Measurements from ENCODE around the gene TMEM150A. TPM values are rescaled to one million over a fixed set of nuclear protein-coding genes. Genes with fewer than 3 reads are reported as not detected.
A peak's percentile ranks its signal among the peaks of the same experiment; 100 is the strongest.

The TMEM150A gene
- total and polyA plus RNA-seq, 2 donors (not counting 3 experiments of a cell fraction or from before 2014, with no cell fraction given), result 17.7 to 35.7 TPM

DNA sequence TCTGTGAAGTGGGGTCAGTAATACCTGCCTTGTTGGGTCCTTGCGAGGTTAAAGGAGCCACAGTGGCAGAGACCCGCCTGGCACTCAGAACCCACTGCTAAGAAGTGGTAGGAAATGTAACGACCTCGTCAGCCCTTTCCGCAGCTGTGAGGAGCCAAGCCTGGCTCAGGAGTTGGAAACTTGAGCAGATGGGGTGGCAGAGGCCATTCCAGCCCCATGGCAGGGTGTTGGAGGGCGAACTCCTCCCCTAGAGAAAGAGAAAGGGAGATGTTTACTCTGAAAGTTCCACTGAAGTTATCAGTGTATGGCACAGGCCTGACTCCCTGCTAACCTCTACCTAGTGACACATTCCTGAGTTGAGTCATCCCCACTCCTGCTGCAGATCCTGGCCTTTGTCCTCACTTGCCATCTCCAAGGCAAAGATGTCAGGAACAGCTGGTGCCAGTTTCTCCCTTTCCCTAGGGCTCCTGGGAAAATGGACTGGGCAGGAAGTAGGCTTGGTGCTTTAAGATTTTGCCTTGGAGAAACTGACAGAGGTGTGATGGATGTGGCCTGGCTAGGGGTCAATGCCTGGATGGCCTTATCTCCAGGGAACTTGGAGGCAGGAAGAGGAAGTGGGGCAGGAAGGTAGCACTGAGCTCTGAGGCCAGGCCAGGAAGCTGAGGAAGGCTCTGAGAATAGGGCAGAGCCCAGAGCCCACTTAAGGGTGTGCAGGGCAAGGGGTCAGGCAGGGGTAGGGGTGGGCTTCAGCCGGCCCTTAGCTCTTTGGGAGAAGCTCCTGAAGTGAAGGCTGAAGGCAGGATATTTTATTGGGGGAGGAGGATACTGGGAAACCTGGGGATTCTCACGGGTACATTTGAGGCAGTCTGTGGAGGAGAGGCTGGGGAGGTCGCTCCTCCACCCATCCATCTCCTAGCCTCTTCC is 17.4 kb downstream of the TMEM150A start:
- H3K79me2 ChIP-seq (ENCODE audit: control insufficient read depth, insufficient read depth, low read length), result peaks cover 20% of the 10 kb centered on the region
- H3K27me3 ChIP-seq (ENCODE audit: control insufficient read depth in 2 of 2, insufficient read depth in 2 of 2, low read length in 2 of 2), result no peaks in the 10 kb centered on the region
- TSS peak; percentile 82 for BruUV-seq (replicated peaks)
- dilution Hi-C loops (cut with MboI; ENCODE audit: extremely low pct_ligation_motif_present, low sequenced_read_pairs) (no loop called here), intact Hi-C loops (cut with micrococcal nuclease) (loop anchor here (1.0 to 2.0 kb wide), 4 partner anchors 10 to 32 kb away; partner anchors contain the start of genes GGCX, RNF181, TMEM150A and USP39)
- ChIA-PET CTCF (interaction anchor here (0.6 to 0.9 kb wide), 3 partner anchors 8 to 47 kb away, joined by 3 to 5 read pairs (median 4); partner anchors contain the start of genes RNF181 and VAMP8), POLR2A (interaction anchor here (0.6 to 1.3 kb wide), 6 partner anchors 10 to 77 kb away, joined by 3 to 8 read pairs (median 6); partner anchors contain the start of genes C2orf68, MAT2A, RNF181 and USP39)
- FAIRE-seq (peak; percentile 92), DNase-seq (ENCODE audit: low read depth, low spot score) (peak; percentile 90)
- TF ChIP-seq JUN (IDR thresholded peaks at IDR 0.05; ENCODE audit: borderline replicate concordance, insufficient read depth, insufficient read length, low read depth) (peak; percentile 85), GATA2 (IDR thresholded peaks at IDR 0.05; ENCODE audit: insufficient read depth, insufficient read length, low read depth, low read length) (peak; percentile 88), MYC (IDR thresholded peaks at IDR 0.05; ENCODE audit: low read depth, low read length) (no peak), CTCF (IDR thresholded peaks at IDR 0.05; ENCODE audit: extremely low read depth in 1 of 2, insufficient read depth in 1 of 2, low read depth in 1 of 2, low read length in 2 of 2) (no peak), POLR2AphosphoS5 (IDR thresholded peaks at IDR 0.05; ENCODE audit: insufficient read depth, low read depth, low read length) (peak; percentile 67), MAX (IDR thresholded peaks at IDR 0.05; ENCODE audit: insufficient read depth, insufficient read length) (no peak), POLR2A (IDR thresholded peaks at IDR 0.05; ENCODE audit: low read depth, low read length) (peak; percentile 82), FOS (IDR thresholded peaks at IDR 0.05; ENCODE audit: borderline replicate concordance, insufficient read depth, low read length) (peak; percentile 84), EZH2 (IDR thresholded peaks at IDR 0.05; ENCODE audit: borderline replicate concordance, low read depth, low read length, severe bottlenecking) (no peak)
- H3K9ac ChIP-seq (replicated peaks; ENCODE audit: extremely low read depth, insufficient read depth, low read length), result peak overlapping the region; percentile 78
- no peaks in the 10 kb centered on the region for H3K9me1 ChIP-seq (replicated peaks; ENCODE audit: control insufficient read depth, extremely low read depth, insufficient read depth, low read length)
- peaks cover 56% of the 10 kb centered on the region for H3K4me1 ChIP-seq (ENCODE audit: control insufficient read depth, extremely low read depth, insufficient read depth, low read length)
- no peaks in the 10 kb centered on the region for H3K9me3 ChIP-seq (replicated peaks; ENCODE audit: control insufficient read depth, insufficient read depth, low read length)
- H3K36me3 ChIP-seq (ENCODE audit: control insufficient read depth in 2 of 2, extremely low read depth in 1 of 2, insufficient read depth in 2 of 2, low read length in 2 of 2), result no peaks in the 10 kb centered on the region
- H2AFZ ChIP-seq (ENCODE audit: low read depth, low read length), result no peak overlapping the region
- H3K4me3 ChIP-seq (replicated peaks in 1 of 3; ENCODE audit: insufficient read depth in 1 of 3, low read depth in 1 of 3, low read length in 3 of 3), result peak overlapping the region; percentile 17 to 58 (median 55)
- peak overlapping the region; percentile 40 for H3K4me2 ChIP-seq (ENCODE audit: insufficient read depth, low read length)
- H4K20me1 ChIP-seq (replicated peaks; ENCODE audit: control insufficient read depth, extremely low read depth, insufficient read depth, low read length), result no peaks in the 10 kb centered on the region
- peak overlapping the region; percentile 66 for H3K27ac ChIP-seq (ENCODE audit: insufficient read depth, low read depth, low read length)

Measured in endothelial cell of umbilical vein (primary cell).